Activated CD4-positive, alpha-beta T cell treated with anti-CD3 and anti-CD28 coated beads, Interleukin-2, amount 50 U/mL, for 16 hours (primary cell): Measurements from ENCODE around the gene PSMD12.
A peak's percentile ranks its signal among the peaks of the same experiment; 100 is the strongest.
"Not testable (repeated sequence)": the region's sequence is repeated elsewhere in the genome, so short reads cannot be mapped to it uniquely, and the experiment has no call there.

Experiments used
- DNase-seq: peaks from one replicate; pipeline ENCODE4 v3.0.0-alpha.2; 2020

The PSMD12 gene

DNA sequence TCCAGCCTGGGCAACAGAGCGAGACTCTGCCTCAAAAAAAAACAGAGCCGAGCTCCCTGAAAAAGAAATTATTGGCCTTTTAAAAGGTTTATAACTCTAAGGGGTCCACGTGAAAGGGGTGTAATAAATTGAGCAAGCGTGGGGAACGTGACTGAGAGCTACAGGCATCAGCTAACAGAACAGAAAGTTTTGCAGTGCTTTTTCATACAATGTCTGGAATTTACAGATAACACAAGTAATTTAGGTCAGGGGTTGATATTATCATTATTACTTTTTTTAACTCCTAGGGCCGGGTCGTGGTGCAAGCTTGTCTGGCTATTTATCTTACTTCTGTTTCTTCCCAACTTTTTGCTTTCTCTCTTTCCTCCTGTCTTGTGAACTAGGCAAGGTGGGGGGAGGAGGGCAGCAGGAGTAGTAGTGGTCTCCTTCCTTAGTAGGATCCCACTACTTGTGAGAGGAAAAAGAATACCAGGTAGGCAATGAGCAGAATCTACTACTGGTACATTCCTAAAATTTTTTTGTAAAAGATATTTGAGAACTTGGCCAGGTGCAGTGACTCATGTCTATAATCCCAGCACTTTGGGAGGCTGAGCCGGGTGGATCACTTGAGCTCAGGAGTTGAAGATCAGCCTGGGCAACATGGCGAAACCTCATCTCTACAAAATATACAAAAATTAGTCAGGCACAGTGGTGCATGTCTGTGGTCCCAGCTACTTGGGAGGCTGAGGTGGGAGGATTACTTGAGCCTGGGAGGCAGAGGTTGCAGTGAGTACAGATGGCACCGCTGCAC is 60.7 kb downstream of the PSMD12 start:
- not testable (repeated sequence) for DNase-seq

DNA sequence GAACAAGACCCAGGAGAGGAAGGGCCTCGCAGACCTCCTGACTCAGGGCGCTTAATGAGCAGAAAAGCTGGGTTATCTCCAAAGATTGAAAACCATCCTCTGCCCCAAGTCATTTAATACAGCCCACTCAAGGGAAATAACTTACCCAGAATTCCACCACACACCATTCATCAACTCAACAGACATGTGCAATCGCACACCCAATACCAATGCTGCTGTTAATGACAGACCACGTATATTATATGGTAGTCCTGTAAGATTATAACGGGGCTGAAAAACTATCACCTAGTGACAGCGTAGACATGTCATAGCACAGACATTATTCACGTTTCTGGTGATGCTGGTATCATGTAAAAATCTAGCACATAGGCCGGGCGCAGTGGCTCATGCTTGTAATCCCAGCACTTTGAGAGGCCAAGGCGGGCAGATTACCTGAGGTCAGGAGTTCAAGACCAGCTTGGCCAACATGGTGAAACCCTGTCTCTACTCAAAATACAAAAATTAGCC is 68.9 kb downstream of the PSMD12 start:
- DNase-seq = no peak

GRCh38 chr17:67294451-67295199 is 71.8 kb downstream of the PSMD12 start:
- no peak for DNase-seq

- peak; percentile 77 for DNase-seq
Measured at GRCh38 chr17:67293251-67294203, 72.8 kb downstream of the PSMD12 start.

DNA sequence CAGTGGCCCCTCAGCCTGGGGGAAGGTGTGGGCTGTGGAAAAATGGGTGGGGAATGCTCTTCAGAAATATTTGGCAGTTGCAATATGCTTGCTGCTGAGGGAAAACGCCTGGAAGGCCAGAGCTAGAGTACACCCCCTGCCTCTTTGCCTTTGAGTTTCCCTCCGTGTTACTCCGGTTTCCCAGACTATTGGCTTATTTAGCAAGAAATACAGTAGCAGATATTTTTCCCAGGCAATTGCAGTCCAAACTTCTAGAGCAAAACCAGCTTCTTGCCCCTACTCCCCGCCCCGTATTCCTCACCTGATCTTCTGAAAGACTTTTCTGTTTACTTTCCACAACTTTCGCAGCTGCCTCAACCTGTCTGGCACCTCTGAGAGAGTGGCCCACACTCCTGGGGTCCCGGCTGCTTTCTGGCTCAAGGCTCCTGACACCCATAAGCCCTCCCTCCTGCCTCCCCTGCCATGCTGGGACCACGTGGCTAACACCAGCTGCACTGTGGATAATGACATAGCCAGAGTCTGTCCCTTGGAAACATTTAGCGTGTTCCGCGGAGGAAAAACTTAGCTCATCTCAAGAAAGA is 75.6 kb downstream of the PSMD12 start:
- no peak for DNase-seq

- DNase-seq = no peak
Measured at GRCh38 chr17:67290244-67290643, 76.1 kb downstream of the PSMD12 start.

- no peak for DNase-seq
Measured at GRCh38 chr17:67289181-67289876, 77.0 kb downstream of the PSMD12 start.
